Lung (tissue), 12 donors: Measurements from ENCODE around the gene ASTN2. TPM values are rescaled to one million over a fixed set of nuclear protein-coding genes. Genes with fewer than 3 reads are reported as not detected.
A peak's percentile ranks its signal among the peaks of the same experiment; 100 is the strongest.

Source experiments
- ATAC-seq: fragments of 200-7000 bp; cut with Tn5 transposase; one replicate; pipeline ENCODE4 v1.9.1; 2020; ENCODE audit warnings: moderate number of reproducible peaks; ENCODE audit not compliant: insufficient read depth, low FRiP score
- DNase-seq, 3 donors: peaks; one replicate each; pipeline ENCODE4 v3.0.0-alpha.2; 2013 to 2017
- H3K27ac ChIP-seq, 2 donors: one replicate each; pipeline ENCODE4 v1.5.1; 2013; ENCODE audit warnings: mild to moderate bottlenecking in 2 of 2, moderate library complexity in 2 of 2, control low read depth in 1 of 2, inconsistent platforms in 1 of 2, low read depth in 1 of 2, low read length in 1 of 2
- H3K27me3 ChIP-seq, 3 donors: one replicate each; pipeline ENCODE4 v1.5.1; 2013; ENCODE audit warnings: low read length in 2 of 3; ENCODE audit not compliant: control insufficient read depth in 3 of 3, insufficient read depth in 3 of 3
- H3K36me3 ChIP-seq, 4 donors: one replicate each; pipeline ENCODE4 v1.5.1; 2013; ENCODE audit warnings: low read length in 4 of 4, mild to moderate bottlenecking in 1 of 4, moderate library complexity in 1 of 4; ENCODE audit not compliant: control insufficient read depth in 4 of 4, insufficient read depth in 4 of 4
- H3K4me1 ChIP-seq, 5 donors: one replicate each; pipeline ENCODE4 v1.5.1; 2013; ENCODE audit warnings: low read length in 5 of 5, mild to moderate bottlenecking in 2 of 5, moderate library complexity in 1 of 5; ENCODE audit not compliant: control insufficient read depth in 5 of 5, insufficient read depth in 5 of 5
- H3K4me3 ChIP-seq: one replicate; pipeline ENCODE4 v1.5.1; 2013; ENCODE audit warnings: mild to moderate bottlenecking, control low read depth, moderate library complexity
- H3K9ac ChIP-seq, 2 donors: one replicate each; pipeline ENCODE4 v1.5.1; 2013; ENCODE audit warnings: low read length in 2 of 2, control low read depth in 1 of 2; ENCODE audit not compliant: insufficient read depth in 1 of 2
- H3K9me3 ChIP-seq, 4 donors: one replicate each; pipeline ENCODE4 v1.5.1; 2013; ENCODE audit warnings: low read length in 3 of 4, mild to moderate bottlenecking in 1 of 4, moderate library complexity in 1 of 4; ENCODE audit not compliant: control insufficient read depth in 4 of 4, insufficient read depth in 3 of 4
- WGBS, 2 donors: extraction: QIAGEN DNeasy Blood & Tissue Kit; methylation state at CpG; one replicate each; pipeline ENCODE4 v1.1.7; 2013; 5-methylcytosine and 5-hydroxymethylcytosine counted together
- polyA plus RNA-seq, 2 donors: library from polyadenylated mRNA; stranded (reverse); fragments of 200-250 nt; gene quantifications; one replicate each; pipeline ENCODE4 v1.2.1, GENCODE V29; 2013
- total RNA-seq, 2 donors: library from RNA; depleted of rRNA in 1 of 2; stranded (reverse); fragments of >200 nt in 1 of 2; gene quantifications; one replicate each; pipeline ENCODE4 v1.2.1, GENCODE V29; 2014 to 2021
- TF ChIP-seq, protein P1 (sequence below): IDR thresholded peaks from 2 replicates; pipeline ENCODE4 v1.5.1; 2012; ENCODE audit warnings: mild to moderate bottlenecking; ENCODE audit errors: control extremely low read depth, extremely low read depth
- donor health status: control.
- donor health status: control.
- donor health status: Bipolar disorder and iron deficiency.
- donor health status: healthy.
- donor health status: DM: yes; HTN: yes; CAD: no.

ASTN2 gene
- total and polyA plus RNA-seq, 4 donors, result 1.4 to 7.0 (median 3.3) TPM

DNA sequence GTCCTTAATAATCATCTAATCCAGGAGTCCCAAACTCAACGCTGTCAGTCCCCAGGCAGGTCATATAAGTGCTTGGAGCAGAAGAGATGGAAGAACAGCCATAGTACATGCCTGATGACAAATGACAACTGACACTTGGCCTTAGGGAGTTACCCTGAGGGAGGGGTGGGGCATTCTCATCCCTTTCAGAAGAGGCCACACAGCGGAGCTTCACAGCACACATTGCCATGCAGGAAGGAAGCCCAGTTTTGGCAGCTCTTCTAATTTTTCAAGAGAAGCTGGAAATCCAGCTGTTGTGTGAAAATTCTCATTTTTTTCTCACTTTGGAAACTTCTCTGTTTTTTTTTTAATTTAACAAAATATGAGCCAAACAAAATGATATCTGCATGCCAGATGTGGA is 89.0 kb downstream of the ASTN2 start:
- peak in 2 of 3 donors; percentile 7 to 13 for DNase-seq
- 46 to 59% methylated on average over 2 of the region's 2 CpGs for WGBS, 2 donors
- no peak for ATAC-seq

DNA sequence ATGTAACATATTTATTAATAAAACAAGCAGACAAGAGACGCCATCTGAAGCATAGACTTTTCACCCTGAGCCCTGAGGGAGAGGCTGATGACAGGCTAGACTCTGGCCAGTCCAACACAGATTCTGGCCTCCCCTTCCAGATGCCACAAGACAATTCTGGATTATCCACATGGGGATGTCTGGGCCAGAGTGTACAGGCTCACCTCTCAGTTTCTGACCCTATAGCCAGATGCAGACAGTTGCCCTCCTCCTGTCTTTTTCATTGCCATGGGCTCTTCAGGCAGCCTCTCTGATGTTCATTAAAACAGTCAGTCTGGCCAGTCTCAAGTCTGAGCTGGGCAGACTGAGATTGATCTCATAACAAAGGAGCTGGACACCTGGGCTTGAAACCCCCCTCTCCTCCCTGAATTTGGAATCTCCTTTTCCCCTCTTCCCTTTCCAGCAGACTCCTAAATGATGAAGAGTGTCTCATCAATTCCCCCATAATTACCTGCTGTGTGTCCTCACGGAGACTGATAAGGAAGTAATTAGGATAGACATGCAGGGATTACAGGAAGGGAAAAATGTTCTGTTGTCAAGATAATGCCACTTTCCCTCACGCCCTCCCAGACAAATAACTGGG is 89.6 kb downstream of the ASTN2 start:
- H3K9me3 ChIP-seq, result no peaks in the 10 kb centered on the region
- no peaks in the 10 kb centered on the region for H3K4me1 ChIP-seq
- no peak overlapping the region for H3K9ac ChIP-seq
- H3K27ac ChIP-seq, result no peak overlapping the region
- H3K36me3 ChIP-seq, result no peaks in the 10 kb centered on the region
- no peak for ATAC-seq
- no peaks in the 10 kb centered on the region for H3K27me3 ChIP-seq
- no peak overlapping the region for H3K4me3 ChIP-seq
- 41 to 44% methylated on average over 3 of the region's 3 CpGs for WGBS, 2 donors
- no peak for DNase-seq
- TF ChIP-seq, protein P1, sequence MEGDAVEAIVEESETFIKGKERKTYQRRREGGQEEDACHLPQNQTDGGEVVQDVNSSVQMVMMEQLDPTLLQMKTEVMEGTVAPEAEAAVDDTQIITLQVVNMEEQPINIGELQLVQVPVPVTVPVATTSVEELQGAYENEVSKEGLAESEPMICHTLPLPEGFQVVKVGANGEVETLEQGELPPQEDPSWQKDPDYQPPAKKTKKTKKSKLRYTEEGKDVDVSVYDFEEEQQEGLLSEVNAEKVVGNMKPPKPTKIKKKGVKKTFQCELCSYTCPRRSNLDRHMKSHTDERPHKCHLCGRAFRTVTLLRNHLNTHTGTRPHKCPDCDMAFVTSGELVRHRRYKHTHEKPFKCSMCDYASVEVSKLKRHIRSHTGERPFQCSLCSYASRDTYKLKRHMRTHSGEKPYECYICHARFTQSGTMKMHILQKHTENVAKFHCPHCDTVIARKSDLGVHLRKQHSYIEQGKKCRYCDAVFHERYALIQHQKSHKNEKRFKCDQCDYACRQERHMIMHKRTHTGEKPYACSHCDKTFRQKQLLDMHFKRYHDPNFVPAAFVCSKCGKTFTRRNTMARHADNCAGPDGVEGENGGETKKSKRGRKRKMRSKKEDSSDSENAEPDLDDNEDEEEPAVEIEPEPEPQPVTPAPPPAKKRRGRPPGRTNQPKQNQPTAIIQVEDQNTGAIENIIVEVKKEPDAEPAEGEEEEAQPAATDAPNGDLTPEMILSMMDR, result no peak

More for the DNA sequence above, 89.0 kb downstream of the ASTN2 start:
- Histone ChIP-seq H3K4me1 (no peaks in the 10 kb centered on the region), H3K27ac (no peak overlapping the region), H3K9me3 (no peaks in the 10 kb centered on the region), H3K27me3 (no peaks in the 10 kb centered on the region), H3K36me3 (no peaks in the 10 kb centered on the region), H3K4me3 (no peak overlapping the region), H3K9ac (no peak overlapping the region)
- TF ChIP-seq, protein P1, result no peak

DNA sequence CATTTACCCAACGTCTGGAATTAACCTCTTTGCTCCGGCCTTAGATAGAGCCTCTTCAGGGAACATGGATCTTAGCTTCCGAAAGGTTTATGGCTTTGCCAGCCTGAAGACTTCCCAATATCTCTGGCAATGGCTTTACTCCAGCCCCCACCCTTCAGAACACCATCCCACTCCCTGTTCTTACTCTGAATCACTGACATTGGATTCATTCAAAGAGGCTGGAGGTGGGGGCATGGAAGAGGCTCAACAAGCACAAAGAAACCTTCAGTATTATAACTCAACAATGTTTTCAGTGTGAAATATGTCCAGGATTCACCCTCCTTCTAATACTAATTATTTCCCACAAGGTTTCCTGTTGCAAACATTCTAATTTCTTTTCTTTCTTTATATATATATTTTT is 91.5 kb downstream of the ASTN2 start:
- TF ChIP-seq, protein P1, result no peak
- H3K27ac ChIP-seq, result no peak overlapping the region
- H3K4me3 ChIP-seq, result no peak overlapping the region
- no peaks in the 10 kb centered on the region for H3K36me3 ChIP-seq
- no peaks in the 10 kb centered on the region for H3K27me3 ChIP-seq
- no peaks in the 10 kb centered on the region for H3K9me3 ChIP-seq
- ATAC-seq (no peak), DNase-seq (no peak)
- WGBS, 2 donors, result 26 to 39% methylated on average over 3 of the region's 3 CpGs
- no peaks in the 10 kb centered on the region for H3K4me1 ChIP-seq
- no peak overlapping the region for H3K9ac ChIP-seq

DNA sequence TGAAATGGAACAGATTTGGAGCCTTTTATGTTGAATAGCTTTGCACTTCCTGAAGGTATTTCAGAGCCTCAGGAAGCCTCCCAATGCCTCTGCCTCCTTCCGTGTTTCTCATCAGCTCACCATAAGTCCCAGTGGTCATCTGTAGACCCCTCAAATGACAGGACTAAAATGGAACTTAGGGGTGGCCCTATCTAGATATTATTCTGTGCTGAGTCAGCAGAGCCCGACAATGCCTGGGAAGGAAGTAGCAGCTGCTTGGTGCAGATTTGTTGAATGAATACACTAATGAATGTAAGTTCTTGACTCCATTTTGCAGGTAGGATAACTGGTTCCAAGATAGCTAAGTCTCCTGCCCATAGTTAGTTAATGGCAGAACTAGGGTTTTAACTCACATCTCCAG is 97.7 kb downstream of the ASTN2 start:
- no peaks in the 10 kb centered on the region for H3K27me3 ChIP-seq
- no peaks in the 10 kb centered on the region for H3K4me1 ChIP-seq
- H3K36me3 ChIP-seq, result no peaks in the 10 kb centered on the region
- H3K27ac ChIP-seq, result no peak overlapping the region
- TF ChIP-seq, protein P1, result no peak
- peaks cover 0 to 2% (median 0%) of the 10 kb centered on the region in 4 donors for H3K9me3 ChIP-seq
- 39 to 43% methylated on average over 2 of the region's 2 CpGs for WGBS, 2 donors
- H3K4me3 ChIP-seq, result no peak overlapping the region
- ATAC-seq (no peak), DNase-seq (no peak)
- no peak overlapping the region for H3K9ac ChIP-seq
